NCI-H1417 treated with DMSO at 0.1 percent for 48 hours (cell line): Measurements from ENCODE around the gene SERF1B.
"Not testable (repeated sequence)": the region's sequence is repeated elsewhere in the genome, so short reads cannot be mapped to it uniquely, and the experiment has no call there.

Source experiments
- DNase-seq: peaks from one replicate; lab custom pipeline; 2025; lab: John Stamatoyannopoulos, UW

Gene SERF1B

DNA sequence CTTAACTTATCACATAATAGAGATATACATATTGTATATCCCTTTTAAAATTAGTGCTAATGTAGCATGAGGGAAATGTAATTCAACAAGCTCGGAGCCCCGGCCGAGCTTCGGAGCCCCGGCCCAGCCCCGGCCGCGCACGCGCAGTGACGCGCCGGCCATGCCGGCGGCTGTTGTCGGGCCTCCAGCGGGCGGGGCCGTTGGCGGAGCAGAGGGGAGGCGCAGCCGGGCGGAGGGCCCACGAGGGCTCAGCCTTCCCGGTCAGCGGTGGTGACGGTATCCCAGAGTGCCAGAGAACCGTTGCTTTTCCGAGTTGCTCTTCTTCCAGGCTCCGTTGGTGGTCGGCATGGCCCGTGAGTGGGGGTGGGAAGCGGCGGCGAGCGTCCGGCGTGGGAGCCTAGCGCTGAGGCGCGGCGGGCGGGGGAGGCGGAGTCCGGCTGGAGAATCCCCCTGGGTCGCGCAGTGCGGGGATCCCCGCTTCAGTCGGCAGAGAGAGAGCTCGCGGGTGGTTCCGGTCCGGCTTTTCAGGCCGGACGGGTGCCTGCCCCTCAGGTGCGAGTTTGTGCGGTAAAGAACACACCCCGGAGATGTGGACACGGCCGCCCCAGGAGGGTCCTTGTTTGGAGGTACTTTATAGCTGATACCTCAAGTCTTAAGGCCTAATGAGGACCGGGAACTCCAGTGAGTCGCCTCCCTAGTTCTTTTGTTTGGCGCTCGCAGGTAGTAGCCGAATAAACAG is at the start of gene SERF1B:
SERF1B (plus strand) TSS at position 146 of the 739 bp plus-strand sequence; CDS start at position 347, 201 bp downstream.
- DNase-seq = not testable (repeated sequence)

DNA sequence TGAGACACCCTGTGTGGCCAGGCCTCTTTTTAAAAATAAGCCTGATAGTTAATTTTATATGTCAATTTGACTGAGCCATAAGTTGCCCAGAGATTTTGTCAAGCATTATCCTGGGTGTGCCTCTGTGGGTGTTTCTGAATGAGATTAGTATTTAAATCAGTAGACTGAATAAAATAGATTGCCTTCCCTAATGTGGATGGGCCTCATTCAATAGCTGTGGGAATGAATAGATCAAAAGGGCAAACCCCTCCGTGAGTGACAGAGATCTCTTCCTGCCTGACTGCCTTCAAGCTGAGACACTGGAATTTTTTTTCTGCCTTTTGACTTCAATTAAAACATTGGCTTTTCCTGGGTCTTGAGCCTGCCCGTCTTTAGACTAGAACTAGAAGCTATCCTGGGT is 33.3 kb upstream of the SERF1B start:
- not testable (repeated sequence) for DNase-seq

DNA sequence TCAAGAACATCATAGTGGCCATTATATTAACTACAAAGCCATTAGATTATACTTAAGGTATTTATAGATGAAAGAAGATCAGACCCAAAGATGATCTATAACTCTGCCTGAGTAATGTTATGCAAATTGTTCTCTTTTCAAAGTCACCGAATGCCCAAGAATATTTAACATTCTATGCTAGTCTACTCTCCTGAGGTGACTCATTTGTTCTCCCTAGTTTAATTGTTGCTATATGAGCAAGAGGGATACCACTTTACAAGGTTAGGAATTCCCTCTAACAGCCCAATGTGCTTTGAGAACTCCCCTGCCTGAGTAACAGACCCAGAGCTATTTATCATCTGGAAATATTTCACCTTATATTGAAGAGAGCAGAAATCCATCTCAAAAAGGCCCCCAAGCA is 29.5 kb upstream of the SERF1B start:
- DNase-seq = not testable (repeated sequence)

DNA sequence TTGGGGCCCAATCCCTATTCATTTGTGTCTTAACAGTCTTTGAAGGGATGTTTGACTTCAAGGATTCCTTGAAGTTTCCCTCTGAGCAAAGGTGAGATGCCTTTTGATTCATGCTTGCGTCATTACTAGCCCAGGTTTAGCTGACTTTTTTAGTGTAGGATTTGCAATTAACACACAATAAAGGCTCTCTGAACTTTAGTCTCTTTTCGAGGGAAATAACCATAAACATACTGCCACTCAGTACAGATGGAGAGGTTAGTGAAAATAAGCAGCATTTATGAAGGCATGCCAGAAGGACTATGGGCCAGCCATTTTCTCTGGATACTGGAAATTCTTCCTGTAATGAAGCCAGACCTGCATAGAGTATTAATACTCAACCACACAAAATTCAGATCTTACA is 4.4 kb upstream of the SERF1B start:
- DNase-seq = not testable (repeated sequence)

DNA sequence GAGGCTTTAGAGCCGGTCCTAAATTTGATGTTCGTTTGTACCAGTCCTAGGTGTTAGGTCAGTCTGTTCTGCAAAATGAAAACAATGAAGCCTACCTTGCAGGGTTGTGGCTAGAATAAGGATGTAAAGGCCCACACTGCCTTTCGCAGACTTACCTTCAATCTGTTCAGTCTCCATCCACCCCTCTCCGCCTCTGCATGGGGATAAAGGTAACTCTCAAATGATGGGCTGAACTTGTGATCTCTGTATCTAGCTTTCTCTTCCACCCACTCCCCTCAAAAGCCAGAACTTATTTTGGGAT is 744 bp downstream of the SERF1B start:
- DNase-seq = not testable (repeated sequence)

DNA sequence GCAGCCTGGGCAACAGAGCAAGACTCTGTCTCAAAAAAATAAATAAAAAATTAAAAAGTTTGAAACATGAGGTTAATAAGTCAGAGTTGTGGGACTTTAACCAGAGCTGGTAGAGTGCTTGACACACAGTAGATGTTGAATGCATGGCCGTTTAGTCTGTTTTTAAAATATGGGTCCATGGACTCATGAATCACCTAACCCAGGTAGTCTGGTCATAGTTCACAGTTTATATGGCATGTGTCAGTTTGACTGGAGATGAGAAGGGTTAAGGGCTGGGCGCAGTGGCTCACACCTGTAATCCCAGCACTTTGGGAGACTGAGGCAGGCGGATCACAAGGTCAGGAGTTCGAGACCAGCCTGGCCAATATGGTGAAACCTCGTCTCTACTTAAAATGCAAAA is 6.2 kb downstream of the SERF1B start:
- DNase-seq = not testable (repeated sequence)

DNA sequence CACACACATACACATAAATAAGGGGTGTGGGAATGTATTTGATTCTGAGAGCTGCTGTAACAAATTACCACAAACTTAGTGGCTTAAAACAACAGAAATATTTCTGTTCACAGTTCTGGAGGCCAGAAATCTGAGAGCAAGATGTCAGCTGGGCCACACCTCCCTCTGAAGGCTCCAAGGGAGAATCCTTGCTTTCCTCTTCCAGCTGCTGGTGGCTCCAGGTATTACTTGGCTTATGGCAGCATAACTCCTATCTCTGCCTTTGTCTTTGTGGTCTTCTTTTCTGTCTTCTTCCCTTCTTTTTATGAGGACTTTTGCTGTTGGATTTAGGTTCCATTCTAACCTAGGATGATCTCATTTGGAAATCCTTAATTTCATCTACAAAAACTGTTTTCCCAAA is 16.4 kb downstream of the SERF1B start:
- not testable (repeated sequence) for DNase-seq

DNA sequence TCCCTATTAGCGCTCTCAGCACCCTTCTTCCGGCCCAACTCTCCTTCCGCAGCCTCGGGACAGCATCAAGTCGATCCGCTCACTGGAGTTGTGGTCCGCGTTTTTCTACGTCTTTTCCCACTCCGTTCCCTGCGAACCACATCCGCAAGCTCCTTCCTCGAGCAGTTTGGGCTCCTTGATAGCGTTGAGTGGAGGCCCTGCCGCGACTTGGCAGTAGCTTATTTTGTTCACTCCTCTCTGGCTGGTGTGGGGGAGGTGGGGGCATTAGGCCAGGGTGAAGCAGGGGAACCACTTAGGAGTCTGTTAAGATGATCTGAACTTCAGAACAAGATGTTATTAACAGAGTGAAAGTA is 24.7 kb downstream of the SERF1B start:
- not testable (repeated sequence) for DNase-seq

DNA sequence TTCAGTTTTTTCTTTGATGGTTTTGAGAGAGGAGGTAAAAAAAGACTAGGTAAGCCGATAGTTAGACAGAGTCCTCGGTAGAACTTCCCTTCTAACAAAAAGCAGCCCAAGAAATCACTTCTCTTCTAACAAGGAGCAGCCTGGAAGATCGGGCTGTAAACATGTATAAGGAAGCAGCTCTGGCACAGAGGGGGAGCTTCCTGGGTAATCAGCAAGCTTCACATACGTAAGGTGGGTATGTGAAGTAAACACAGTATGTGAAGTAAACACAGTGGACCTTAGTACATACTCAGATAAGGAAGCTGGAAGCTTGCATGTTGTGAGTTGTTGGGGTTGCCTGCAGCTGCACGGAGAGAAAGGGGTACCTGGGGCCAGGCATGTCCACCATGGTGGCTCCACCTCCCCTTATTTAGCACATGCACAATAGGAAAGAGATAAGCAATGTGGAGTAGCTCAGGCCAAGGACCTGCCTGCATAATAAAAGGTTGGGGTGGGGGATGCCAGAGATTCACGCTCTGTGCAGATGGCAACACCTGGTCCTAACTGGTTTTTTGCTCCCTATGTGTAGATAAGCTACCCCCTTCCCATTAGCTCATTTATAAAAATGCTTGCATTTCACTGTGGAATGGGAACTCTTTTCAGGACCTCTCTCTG is 31.4 kb downstream of the SERF1B start:
- not testable (repeated sequence) for DNase-seq

DNA sequence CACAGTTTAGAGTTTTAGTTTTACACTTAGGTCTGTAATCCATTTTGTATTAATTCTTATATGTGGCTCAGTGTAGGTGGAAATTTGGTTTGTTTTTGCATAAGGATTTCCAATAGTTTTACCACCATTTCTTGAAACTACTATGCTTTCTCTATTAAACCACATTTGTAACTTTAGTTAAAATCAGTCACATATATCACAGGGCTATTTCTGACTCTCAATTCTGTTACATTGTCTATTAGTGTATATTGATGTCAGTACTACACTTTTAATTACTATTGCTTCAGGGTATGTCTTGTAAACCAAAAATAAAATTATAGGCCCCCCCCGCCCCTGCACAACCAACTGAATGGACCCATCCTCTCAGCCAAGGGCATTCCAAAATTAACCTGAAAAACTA is 32.1 kb downstream of the SERF1B start:
- not testable (repeated sequence) for DNase-seq

DNA sequence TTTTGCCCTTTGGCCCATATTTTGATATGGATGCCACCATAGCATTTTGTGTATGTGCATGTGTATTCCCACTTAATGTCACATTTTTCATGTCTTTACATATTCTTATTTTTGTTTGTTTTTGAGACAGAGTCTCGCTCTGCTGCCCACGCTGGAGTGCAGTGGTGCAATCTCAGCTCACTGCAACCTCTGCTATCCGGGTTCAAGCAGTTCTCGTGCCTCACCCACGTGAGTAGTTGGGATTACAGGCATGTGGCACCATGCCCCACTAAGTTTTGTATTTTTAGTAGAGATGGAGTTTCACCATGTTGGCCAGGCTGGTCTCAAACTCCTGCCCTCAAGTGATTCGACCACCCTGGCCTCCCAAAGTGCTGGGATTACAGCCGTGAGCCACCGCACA is 52.6 kb downstream of the SERF1B start:
- DNase-seq = not testable (repeated sequence)

DNA sequence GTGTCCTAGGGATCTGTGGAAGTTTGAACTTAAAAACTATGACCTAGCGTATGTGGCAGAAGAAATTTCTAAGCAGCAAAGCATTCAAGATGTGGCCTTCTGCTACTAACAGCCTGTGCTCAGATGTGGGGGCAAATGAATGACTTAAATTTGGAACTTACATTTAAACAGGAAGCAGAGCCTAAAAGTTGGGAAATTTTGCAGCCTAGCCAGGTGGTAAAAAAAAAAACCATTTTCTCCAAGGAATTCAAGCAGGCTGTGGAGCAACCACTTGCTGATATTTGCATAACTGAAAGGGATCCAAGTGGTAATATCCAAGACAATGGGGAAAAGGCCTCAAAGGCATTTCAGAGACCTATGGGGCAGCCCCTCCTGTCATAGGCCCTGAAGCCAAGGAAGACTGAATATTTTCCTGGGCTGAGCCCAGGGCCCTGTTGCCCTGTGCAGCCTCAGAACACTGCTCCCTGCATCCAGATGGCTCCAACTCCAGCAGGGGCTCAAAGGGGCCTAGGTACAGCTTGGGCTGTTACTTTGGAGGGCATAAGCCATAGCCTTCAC is 63.9 kb downstream of the SERF1B start:
- DNase-seq = not testable (repeated sequence)

DNA sequence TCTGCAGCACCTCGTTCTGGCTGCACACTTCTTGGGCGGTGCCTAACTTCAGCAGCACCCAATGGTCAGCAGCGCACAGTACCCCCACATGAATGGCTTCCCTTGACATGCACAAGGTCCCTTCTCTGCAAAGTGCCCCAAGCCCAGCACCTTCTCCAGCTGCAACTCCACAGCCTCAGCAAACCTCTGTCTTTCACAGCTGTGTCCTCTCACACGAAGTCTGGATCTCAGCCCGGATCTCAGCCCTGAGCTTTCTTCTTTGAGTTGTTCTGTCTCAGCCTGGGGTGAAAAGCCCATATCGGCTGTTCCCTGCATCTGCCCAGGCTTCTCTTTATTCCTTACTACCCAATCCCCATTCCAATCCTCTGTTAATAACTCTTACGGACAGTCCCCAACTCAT is 66.7 kb downstream of the SERF1B start:
- not testable (repeated sequence) for DNase-seq
